Renal cortex interstitium (tissue), 11 donors: ENCODE results near the gene TANGO2. TPM values are rescaled to one million over a fixed set of nuclear protein-coding genes. Genes with fewer than 3 reads are reported as not detected.

ENCODE experiments used
- DNase-seq, 11 donors: peaks; one replicate each; pipeline ENCODE4 v3.0.0-alpha.2; 2013; ENCODE audit warnings: low read depth in 9 of 11, low spot score in 4 of 11; ENCODE audit errors: extremely low read depth in 1 of 11
- polyA plus RNA-seq, 3 donors: library from polyadenylated mRNA; unstranded; fragments of 120-200 nt; gene quantifications; one replicate each; pipeline ENCODE4 v1.2.1, GENCODE V29; 2013; ENCODE audit not compliant: insufficient read length in 3 of 3

TANGO2 gene
- polyA plus RNA-seq, 3 donors = 9.5 to 12.8 (median 11.4) TPM

DNA sequence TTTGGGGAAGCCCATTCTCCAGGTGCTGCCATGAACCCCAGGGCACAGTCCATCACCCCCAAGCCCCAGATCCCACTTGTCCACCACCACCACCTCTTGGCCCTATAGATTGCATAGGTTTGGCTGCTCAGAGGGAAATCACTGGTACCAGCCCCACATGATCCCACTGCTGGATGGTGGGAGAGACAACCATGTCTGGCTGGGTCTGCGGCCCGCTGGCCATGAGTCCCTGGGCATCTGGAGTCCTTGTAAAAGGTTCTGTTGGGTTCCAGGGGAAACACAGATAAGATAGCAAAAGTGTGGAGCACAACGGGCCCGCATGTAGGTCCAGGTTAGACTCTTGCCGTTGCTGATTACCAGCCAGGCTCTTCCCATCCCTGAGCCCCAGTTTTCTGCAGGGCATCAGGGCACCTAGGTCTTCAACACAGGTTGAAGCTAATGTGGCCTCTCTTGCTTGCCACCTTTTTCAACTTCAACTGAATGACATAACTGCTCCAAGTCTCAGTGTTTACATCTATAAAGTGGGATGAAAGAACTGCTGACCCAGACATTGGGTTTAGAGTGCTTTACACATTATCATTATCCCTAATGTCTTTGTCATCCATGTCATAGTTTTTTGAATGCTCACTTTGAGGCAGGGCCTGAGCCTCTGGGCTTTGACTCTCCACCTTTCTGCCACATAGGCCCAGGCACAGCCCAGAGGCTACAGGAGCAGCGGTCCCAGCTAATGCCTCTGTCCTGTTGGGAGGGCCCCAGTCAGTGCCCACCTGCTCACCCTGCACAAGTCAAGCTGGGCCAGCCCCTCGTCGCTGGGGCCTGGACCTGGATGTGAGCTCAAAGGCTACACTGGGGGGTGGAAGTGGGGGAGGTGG is 1.0 kb upstream of the TANGO2 start:
- DNase-seq = no peak

DNA sequence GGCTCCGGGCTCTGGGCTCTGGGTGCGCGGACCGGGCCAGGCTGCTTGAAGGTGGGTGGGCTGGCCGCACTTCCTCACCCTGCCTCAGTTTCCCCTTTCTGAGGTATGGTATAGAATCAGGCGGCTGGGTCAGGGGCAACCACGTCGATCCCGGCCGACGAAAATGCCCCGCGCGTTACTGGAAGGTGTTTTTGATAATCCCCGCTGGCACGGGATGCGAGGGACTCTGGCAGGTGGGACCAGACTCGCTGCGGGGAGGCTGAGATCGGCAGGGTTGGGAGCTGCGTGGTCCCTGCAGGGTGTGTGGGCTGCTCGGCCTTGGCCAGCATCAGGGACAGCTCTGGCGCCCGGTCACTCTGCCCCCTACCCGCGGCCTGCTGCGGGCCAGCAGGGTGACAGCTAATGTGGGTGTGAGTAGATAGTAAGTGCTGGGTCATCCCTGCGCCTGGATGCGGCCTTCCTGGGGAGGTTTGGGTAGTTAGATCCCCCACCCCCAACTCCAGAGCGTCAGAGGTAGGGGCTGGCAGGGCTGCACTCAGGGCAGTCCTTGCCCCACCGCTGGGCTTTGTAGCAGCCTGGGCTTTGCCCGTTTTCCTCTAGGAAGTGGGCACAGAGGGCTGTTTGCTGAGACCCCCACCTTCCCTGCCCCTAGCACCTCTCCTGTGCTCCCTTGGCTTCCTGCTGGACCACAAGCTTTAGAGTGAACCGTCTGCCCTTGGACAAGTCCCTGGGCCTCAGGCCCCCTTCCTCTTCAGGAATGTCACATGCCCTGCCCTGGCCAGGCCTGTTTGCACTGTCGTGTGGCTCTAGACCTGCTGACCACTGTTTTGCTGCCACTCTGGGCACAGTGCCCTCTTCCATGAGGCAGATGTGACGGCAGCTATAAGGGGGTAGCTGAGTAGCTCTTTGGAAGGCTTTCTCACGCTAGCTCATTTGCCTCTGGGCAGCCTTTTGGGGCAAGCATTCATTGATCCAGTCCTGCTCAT is 579 bp downstream of the TANGO2 start:
- no peak for DNase-seq

DNA sequence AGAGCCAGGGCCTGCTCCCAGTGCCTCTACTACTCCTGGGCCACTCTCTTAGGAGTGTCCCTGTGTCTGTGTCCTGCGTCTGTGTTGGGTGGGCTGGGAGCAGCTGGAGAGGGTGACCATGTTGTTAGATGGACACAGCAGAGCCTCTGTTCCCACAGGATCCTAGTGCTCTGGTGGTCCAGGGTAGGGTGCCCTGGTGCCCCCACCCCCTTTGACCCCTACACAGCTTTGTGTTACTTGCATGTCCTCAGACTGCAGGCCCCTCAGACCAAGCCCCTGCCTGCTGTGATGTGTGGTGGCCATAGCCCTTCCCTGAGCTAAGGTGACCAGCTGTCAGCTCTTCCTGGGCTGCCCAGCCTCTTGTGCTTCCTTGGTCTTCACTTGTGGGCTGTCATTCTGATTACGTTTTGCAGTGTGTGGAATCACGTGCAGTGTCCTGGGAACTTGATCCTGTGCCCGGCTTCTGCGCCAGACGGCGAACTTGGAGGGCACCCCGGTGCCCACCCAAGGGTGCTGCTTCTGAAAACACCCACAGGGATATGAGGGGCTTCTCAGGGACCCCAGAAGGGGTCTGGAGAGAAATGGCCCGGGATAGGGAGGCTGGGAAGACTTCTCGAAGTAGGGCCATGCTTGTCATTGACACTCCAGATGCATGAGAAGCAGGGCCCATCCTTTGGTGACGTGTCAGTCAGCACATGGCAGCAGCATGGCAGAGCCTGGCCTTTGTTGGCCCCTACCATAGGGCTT is 1.5 kb downstream of the TANGO2 start:
- DNase-seq = no peak

DNA sequence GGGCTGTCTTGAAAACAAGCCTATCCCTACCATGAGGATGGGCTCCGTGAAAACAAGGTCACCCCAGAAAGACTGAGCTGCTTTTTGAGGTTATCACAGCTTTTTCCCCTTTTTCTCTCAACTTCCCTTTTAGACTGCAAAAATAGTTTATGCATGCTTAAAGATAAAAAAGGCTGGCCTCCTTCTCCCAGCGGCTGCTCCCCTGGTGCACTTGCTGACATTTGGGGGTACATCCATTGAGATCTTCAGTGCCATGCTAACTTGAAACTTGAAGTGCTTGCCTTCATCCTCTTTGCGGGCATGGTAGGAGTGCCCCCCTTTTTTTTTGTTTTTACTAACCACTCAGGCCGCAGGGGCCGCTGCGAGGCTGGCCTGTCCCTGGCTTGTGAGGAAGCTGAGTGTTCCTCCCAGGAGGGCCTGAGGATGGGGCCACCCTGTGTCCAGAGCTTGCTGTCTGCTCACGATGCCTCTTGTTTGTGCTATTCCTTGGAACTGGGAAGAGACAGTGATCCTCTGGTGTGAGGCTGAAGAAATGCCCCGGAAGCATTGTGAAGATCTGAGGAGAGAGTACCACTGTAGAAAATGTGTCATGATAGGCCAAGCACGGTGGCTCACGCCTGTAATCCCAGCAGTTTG is 2.2 kb downstream of the TANGO2 start:
- DNase-seq = no peak

DNA sequence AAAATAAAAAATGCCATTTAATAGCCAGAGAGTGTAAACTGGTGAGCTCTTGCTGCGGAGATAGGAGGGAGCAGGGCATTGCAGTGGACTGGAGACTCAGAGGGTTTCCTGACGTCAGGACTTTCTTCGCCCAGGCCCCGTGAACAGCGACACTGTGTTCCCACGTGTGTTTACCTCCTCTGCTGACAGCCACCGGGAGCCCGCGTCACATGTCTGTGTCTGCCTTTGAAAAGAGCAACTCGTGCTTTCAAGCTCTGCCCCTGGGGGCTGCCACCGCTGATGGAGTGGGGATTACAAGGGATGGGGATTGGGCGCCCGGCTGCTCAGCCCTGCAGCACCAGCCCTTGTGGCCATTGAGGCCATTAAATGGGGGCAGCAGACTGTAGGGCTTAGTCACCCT is 3.3 kb downstream of the TANGO2 start:
- DNase-seq = no peak

DNA sequence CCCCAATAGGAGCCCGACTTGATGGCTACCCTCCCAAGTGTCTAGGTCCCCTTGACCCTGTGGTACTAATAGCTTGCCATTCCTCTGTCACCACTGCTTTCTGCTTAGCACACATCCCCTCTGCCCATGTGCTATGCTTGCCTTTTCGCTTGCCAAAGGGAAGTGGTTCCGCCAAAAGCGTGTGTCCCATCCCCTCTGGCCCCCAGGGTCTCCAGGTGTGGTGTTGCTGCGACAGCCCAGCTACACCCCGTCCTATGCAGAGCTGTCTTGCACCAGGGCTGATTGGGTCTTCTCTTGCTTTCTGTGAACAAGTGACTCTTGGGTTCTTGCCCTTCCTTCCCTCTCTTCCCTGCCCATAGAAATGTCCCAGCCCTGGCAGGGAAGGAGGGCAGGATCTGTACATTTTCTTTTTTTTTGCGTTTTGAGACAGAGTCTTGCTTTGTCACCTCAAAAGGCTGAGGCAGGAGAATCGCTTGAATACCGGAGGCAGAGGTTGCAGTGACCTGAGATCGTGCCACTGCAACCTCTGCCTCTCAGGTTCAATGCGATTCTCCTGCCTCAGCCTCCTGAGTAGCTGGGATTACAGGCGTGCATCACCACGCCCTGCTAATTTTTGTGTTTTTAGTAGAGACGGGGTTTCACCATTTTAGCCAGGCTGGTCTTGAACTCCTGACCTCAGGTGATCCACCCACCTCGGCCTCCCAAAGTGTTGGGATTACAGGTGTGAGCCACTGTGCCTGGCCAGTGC is 3.9 kb downstream of the TANGO2 start:
- DNase-seq = no peak

DNA sequence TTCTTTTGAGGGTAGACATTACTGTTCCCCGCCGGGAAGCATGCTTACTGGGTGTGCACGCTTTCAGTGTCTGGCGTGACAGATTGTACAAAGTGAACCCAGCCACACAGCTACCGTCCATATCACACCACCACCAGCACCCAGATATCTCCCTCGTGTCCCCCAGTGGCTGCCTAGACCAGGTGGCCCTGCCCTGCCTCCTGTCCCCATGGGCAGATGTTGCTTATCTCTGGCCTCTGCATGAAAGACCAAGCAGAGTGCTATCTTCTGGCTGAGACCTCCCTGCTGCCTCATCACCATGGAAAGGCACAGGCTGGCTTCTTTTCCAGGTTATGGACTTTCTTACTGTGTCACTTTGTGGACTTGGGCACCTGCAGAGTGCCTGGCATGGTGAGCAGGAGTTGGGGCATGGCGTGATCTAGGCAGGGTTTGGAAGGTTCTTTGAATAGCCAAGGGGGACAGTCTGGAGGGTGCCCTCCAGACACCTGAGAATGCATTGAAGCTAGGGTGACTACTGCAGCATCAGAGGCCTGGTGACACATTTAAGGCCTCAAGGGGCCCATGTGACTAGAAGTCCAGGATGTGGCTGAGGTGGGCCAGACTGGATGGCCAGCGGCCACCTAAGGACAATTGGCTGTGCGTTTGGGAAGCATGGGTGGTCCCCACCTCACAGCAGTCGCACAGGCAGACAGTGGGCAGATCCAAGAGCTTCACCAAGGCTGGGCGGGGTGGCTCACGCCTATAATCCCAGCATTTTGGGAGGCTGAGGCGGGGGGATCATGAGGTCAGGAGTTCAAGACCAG is 4.7 kb downstream of the TANGO2 start:
- no peak for DNase-seq

DNA sequence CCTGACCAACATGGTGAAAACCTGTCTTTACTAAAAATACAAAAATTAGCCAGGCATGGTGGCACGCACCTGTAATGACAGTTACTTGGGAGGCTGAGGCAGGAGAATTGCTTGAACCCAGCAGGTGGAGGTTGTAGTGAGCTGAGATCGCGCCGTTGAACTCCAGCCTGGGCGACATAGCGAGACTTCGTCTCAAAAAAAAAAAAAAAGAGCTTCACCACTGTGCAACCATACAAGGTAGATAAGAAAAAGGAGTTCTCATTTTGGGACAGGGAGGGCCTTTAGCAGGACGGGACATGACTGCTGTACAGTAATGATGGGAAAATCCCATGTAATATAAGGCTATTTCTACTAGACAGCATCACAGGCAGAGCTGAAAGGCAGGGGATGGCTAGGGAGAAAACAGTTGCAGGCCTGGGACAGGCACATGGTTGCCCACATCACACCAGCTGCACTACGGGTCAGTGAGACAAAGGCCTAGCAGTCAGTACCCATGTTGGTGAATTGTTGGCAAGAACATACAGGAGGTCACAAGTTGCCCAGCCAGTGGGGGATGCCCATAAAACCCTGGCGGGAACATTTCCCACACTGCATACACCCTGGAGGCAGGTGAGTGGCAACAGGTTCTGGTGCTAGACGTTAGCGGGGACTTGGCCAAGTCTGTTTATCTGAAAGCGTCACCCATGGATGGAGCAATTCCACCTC is 5.4 kb downstream of the TANGO2 start:
- DNase-seq = no peak

DNA sequence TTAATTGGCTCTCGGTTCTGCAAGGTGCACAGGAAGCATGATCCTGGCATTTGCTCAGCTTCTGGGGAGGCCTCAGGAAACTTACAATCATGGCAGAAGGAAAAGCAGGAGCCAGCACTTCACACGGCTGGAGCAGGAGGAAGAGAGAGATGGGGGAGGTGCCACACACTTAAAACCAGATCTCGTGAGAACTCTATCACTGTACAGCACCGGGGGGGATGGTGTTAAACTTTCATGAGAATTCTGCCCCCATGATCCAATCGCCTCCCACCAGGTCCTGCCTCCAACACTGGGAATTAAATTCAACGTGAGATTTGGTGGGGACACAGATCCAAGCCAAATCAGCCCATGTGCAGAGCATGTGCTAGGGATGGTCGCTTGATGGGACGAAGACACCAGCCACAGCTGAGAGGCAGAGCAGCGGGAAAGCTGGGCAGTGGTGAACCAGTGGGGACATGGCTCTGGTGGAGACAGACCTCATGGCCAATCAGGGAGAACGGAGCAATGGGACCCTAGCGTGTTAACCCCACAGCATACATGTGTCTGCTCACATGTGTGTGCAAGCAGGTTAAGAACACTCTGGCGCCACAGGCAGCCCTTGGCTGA is 6.2 kb downstream of the TANGO2 start:
- no peak for DNase-seq

DNA sequence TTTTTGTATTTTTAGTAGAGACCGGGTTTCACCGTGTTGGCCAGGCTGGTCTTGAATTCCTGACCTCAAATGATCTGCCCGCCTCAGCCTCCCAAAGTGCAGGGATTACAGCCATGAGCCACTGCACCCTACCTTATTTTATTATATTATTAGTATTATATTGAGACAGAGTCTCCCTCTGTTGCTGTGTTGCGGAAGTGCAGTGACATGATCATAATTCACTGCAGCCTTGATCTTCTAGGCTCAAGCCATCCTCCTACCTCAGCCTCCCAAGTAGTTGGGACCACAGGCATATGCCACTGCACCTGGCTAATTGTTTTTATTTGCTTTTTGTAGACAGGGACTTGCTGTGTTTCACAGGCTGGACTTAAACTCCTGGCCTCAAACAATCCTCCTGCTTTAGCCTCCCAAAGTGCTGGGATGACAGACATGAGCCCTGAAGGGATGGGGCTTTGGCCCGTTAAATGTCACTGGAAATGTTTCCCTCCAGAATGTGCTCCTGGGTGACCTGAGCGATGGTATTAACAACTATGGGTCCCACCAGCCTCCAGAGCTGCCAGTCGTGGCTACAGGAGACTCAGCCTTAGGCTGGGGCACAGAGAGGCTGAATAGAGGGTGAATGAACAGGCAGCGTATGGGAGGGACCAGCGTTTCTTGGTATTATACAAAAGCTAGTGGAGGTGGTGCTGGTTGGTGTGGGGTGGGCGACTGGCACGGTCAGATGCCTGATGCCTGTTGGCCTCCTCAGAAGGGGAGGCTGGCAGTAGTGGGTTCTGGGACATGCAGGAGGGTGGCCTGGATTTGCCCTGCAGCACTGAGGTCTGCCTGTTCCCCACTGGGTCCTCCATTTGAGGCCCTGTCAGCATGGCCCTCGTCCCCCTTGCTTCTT is 7.3 kb downstream of the TANGO2 start:
- no peak for DNase-seq

DNA sequence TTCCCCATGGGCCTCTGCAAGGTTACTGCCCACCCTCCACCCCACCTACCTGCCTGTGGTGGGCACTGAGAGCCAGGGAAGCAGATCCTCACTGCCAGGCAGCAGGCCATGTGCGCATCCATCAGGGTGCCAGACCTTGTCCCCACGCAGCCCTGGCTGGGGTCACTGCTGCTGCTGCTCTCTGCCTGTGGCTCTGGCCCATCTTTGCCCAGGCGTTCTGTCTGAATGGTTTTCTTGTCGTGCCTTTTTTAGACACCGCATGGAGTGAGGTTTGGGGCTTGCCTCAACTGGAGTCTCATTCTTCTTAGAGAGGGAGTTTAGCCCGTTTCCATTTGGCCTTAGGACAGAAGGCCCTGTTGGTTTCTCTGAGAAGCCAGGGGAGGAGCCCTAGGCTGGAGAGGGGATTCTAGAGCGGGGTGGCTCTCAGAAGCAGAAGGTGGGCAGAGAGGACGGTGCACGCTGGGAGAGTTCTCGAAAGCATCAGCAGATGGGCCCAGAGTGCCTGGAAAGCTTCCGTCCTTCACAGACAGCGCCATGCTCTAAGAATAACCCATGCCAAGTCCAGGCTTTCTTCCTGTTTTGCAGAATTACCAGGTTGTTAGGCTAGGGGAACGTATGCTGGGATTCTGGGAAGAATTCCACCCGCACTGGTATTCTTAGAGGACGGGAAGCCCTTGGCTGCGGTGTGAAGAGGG is 8.1 kb downstream of the TANGO2 start:
- DNase-seq = no peak

DNA sequence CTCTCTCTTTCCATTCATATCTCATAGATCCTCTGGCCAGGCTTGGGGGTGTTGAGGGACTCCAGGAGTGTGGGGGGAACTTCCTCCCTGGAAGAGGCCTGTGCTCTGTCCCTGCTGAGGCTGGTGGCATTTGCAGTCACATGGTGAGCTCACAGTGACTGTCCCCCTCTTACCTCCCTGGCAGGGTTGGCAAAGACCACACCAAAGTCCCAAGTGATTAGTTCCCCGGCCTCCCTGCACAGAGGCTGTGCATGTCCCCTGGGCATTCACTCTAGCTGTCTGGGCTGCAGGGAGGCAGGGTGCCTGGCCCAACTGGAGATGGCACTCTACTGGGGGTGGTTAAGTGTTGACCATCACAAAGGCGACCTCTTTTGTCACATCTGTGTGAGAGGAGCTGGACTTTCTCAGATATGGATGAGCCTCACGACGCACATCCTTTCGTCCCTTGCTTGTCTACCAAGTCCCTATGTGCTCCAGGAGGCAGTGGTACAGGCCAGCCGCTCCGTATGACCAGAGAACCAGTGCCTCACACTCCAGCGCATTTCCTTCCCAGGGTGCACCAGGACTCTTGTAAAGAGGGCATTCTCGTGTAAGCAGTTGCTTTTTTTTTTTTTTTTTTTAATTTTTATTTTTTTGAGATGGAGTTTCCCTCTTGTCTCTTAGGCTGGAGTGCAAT is 8.8 kb downstream of the TANGO2 start:
- no peak for DNase-seq

DNA sequence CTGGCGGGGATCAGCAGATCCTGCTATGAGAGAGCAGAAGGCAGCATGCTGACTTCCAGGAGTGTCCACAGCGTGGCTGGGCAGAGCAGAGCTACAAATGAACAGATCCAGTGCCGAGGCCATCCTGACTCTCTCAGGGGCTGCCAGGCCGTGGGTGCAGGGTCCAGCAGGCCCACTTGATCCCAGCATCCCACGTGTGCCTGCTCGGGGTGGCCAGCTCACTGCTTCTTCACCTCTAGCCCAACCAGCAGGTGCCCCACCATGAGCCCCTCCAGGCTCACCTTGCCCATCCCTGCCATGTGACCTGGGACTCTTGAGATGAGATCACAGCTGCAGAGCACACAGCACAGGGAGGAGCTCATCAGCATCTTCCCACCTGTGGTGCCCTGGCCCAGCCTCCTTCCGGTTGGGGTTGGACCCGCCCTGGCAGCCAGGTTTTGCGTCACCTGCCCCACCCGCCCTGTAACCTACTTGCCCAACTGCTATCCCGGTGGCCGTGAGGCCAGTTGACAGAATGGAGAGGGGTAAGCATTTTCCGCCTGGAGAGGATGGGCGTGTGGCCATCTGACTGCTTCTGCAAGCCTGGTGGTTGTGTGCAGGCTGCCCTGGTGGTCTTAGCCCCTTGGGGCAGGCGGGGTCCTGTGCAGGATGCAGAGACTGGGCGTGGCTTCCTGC is 11.0 kb downstream of the TANGO2 start:
- DNase-seq = no peak
